GM10266 (cell line): ENCODE results near the gene CFAP70.
A peak's percentile ranks its signal among the peaks of the same experiment; 100 is the strongest.
"Not testable (repeated sequence)": the region's sequence is repeated elsewhere in the genome, so short reads cannot be mapped to it uniquely, and the experiment has no call there.

ENCODE experiments used
- DNase-seq: peaks from one replicate; pipeline ENCODE4 v3.0.0; 2012; ENCODE audit errors: extremely low spot score
- TF ChIP-seq, protein P1 (sequence below): IDR thresholded peaks from 2 replicates; pipeline ENCODE4 v1.5.1; 2012; ENCODE audit warnings: mild to moderate bottlenecking, low read depth; ENCODE audit not compliant: control insufficient read depth, insufficient read depth; ENCODE audit errors: missing control alignments

The CFAP70 gene

GRCh38 chr10:73263693-73264347 lies 94.8 kb downstream of the CFAP70 start:
- peak; percentile 32 for DNase-seq

GRCh38 chr10:73262880-73263555 lies 95.6 kb downstream of the CFAP70 start:
- TF ChIP-seq, protein P1, sequence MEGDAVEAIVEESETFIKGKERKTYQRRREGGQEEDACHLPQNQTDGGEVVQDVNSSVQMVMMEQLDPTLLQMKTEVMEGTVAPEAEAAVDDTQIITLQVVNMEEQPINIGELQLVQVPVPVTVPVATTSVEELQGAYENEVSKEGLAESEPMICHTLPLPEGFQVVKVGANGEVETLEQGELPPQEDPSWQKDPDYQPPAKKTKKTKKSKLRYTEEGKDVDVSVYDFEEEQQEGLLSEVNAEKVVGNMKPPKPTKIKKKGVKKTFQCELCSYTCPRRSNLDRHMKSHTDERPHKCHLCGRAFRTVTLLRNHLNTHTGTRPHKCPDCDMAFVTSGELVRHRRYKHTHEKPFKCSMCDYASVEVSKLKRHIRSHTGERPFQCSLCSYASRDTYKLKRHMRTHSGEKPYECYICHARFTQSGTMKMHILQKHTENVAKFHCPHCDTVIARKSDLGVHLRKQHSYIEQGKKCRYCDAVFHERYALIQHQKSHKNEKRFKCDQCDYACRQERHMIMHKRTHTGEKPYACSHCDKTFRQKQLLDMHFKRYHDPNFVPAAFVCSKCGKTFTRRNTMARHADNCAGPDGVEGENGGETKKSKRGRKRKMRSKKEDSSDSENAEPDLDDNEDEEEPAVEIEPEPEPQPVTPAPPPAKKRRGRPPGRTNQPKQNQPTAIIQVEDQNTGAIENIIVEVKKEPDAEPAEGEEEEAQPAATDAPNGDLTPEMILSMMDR = no peak
- DNase-seq = no peak

More at GRCh38 chr10:73263693-73264347, 94.8 kb downstream of the CFAP70 start:
- TF ChIP-seq, protein P1 = peak; percentile 38

- DNase-seq = no peak
Observed at GRCh38 chr10:73262105-73262730, 96.4 kb downstream of the CFAP70 start.

DNA sequence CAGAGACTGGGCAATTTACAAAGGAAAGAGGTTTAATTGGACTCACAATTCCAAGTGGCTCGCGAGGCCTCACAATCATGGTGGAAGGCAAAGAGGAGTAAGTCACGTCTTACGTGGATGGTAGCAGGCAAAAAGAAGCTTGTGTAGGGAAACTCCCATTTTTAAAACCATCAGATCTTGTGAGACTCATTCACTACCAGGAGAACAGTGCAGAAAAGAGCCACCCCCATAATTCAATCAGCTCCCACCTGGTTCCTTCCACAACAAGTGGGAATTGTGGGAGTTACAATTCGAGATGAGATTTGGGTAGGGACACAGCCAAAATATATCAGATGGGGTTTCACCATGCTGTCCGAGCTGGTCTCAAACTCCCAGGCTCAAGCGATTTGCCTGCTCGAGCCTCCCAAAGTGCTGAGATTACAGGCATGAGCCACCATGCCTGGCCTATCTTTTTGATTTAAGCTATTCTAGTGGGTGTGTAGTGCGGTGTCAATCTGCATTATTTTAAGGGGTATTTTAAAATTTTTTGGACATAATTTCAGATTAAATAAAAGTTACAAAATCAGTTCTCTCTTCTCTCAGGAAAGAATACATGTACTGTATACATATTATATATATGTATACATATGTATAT lies 97.2 kb downstream of the CFAP70 start:
- TF ChIP-seq, protein P1 = no peak
- DNase-seq = no peak

More at GRCh38 chr10:73262105-73262730, 96.4 kb downstream of the CFAP70 start:
- TF ChIP-seq, protein P1 = no peak

- DNase-seq = not testable (repeated sequence)
Observed at GRCh38 chr10:73258612-73259011, 100.1 kb downstream of the CFAP70 start.

DNA sequence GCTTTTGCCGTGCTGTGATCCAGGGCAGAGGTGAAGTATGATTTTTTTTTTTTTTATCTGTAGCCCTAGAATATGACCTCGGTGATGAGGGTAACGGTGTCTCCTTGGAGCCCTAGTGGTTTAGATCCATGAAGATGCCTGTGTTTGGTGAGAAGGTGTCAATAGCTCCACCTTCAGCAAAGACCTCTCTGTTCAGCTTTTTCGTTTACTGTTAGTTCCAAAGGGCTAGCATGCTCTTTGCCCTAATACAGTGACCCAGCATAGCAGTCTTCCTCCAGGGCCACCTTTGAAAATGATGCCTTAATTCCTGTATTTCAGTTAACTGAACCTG lies 105.5 kb downstream of the CFAP70 start:
- TF ChIP-seq, protein P1 = no peak
- DNase-seq = peak; percentile 32

- TF ChIP-seq, protein P1 = no peak
- DNase-seq = peak; percentile 91
Observed at GRCh38 chr10:73252445-73253224, 106.0 kb downstream of the CFAP70 start, which contains the start of gene MRPS16. TSS of gene MRPS16 (minus strand) at chr10:73252644. CDS start at chr10:73252482, 162 bp downstream.
